Cardiac atrium fibroblast (primary cell): ENCODE data around the gene TCEA2. TPM values are rescaled to one million over a fixed set of nuclear protein-coding genes. Genes with fewer than 3 reads are reported as not detected.

Experiments
- total RNA-seq: library from RNA; depleted of rRNA; stranded (reverse); fragments of >200 nt; gene quantifications from 2 replicates; pipeline ENCODE4 v1.2.3, GENCODE V29; 2015

The TCEA2 gene
- total RNA-seq, result 26.5 and 30.6 TPM in 2 replicates

DNA sequence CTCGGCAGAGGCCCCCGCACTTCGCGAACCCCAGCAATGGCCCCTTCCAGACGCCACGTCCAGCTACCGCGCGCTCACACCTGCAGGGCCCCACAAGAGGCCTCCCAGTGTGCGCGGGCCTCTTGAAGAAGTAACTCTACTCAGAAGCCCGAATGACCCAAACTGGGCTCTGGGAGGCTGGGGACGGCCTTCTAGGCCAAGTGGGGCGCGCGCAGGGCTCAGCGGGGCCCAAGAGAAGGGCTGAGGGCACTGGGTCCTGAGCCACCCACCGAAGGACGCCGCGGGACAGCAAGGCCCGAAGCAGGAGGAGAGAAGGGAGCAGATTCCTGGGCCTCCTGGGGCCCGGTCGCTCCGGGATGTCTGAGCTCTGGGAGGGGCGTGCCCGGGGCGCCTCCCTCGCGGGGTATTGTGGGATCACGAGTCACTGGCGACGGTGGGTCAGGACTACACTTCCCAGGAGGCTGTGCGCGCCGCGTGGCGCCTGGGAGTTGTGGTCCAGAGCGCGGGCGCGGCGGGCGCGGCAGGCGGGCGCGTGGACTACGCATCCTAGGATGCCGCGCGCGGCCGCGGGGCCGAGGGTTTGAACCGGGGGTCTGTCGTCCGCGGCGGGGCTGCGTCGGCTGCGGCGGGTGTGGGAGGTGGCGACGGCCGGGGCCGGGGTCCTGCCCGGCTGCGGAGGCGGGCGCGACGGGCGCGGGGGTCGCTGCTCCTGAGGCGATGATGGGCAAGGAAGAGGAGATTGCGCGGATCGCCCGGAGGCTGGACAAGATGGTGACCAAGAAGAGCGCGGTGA lies at the start of gene TCEA2:
Gene TCEA2 (plus strand): TSS at position 603 of the 793 bp plus-strand sequence. CDS start 115 bp downstream, at position 718.

DNA sequence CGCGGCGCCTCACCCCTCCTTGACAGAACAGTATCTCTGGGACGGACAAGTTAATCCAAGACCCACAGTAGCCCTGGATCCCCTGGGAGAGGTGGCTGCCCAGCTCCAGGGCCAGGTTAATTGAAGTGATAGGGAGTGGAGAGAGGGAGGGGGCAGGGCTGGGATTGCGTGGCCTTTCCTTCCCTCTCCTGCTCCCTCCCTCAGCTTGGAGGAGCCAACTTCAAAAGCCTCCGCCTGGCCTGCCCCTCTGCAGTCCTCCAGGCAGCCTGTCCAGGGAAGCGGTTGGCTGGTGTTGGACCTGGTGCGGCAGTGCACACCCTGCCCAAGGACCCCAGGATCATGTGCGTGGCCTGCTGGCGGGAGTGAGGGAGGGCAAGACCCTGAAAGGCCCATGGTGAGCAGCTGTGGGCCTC lies 27.1 kb upstream of the TCEA2 start, which contains the start of gene C20orf204:
Gene C20orf204 (plus strand): TSS at position 250 of the 413 bp plus-strand sequence. CDS start 142 bp downstream, at position 392.

GRCh38 chr20:64049060-64049877 lies 13.7 kb upstream of the TCEA2 start, which contains the start of gene SOX18:
TSS of gene SOX18 (minus strand) at chr20:64049639. CDS start at chr20:64049516, 123 bp downstream.

DNA sequence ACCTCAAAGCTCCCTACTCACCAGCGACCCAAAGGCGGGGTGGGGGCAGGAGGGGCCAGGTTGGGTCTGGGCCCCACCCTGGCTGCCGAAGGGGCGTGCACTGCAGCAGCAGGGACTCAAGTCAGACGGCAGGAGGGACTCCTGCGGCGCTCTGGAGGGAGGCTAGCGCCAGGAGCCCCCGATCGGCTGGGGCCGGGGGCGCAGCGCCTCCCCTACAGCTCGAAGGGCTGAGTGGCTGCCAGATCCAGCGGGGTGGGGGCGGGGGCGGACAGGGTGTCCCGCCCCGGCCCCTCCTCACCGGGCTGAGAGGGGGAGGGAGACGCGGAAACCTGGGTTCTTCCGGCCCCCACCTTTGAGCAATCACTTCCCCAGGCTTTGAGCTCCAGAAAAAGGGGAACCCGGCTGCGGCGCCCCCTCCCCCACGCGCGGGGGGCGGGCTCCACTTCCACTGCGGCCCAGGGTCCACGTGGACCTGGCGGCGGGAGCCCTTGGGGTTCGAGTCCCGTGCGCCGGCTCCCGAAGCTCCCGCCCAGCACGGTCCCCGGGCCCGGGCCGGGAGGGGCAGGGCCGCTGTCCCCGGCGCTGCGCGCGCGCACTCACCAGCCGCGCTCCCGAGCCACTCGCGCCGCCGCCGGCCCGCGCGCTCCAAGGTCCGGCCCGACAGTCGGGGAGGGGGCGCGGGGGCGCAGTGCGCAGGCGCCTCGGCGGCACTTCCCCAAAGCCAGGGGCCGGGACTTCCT lies 16.4 kb downstream of the TCEA2 start, which contains the start of gene RGS19:
Gene RGS19 (minus strand): TSS at position 246 of the 740 bp plus-strand sequence. CDS start 2,632 bp downstream, outside the sequence.

DNA sequence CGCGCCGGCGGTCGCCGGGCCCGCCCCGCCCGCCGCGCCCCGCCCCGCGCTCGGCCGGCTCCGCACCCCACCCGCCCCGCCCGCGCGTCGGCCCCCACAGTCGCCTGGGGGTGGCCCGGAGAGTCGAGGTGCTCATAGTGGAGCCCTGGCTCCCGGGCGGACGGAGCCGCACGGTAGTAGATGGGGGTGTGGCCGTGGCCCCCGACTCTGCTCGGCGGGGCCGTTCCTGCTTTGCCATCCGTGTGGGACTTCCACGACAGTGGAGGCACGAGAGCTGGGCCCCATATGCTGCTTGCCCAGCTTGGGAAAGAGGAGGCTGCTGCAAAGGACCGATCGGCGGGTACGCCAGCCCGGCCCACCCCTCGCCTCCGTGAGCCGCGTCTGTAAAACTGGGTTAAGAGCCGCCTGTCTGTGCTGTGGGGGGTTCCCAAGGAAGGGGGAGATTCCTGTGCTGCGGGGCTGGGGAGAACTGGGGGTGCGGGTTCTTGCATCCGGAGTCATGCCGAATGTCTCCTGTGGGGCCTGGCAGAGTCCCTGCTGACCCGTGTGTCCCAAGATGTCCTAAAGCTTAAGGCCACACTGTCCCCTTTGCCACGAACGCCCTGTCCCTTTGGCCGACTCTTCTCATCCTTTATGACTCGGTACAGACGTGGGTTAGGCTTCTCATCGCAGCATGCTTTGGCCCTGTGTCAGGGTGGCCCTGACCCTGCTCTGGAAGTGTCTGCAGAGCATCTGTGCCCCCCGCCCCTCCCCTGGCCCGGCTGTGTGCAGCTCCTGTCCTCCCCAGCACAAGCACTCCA lies 17.2 kb downstream of the TCEA2 start, which contains the start of gene OPRL1:
Gene OPRL1 (plus strand): TSS at position 70 of the 800 bp plus-strand sequence. CDS start 12,639 bp downstream, outside the sequence.

DNA sequence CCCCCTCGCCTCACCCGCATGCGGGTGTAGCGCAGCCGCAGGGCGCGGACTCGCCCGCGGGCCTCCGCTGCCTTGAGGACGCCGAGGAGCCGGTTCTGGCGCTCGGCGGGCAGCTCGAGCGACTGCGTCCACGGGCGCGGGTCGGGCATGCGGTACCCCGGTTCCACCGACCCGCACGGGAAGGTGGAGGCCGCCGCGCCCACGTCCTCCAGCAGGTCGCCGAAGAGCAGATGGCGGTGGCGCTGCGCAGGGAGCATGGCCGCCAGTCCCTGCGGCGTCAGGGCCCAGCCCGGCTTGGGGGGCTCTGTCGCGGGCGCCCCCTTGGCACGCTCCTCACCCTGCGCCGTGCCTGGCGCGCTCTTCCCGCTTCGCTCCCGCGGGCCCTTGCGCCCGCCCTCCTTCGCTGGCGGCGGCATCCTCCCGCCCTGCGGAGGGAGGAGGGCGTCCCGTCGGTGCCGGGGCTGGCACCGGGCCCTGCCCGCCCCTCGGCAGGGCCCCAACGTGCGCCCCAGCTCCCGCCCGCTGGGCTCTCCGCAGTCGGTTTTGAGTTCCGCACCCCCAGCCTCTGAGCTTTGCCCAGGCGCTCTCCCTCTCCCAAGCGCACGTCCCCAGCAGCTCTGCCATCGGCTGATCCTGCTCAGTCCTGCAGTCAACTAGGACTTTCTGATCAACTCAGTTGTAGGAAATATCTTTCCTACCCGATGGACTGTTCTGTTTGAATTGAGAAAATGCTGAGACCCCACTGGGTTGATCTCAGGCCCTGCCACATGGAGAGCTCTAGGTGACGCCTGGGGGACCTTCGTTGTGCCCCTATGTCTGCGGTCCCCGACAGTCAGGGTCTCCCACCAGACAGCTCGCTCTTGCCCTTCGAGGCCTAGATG lies 21.0 kb downstream of the TCEA2 start, which contains the start of gene LKAAEAR1:
Gene LKAAEAR1 (minus strand): TSS at position 595 of the 881 bp plus-strand sequence. CDS start 179 bp downstream, at position 416.

GRCh38 chr20:64106981-64107735 lies 44.2 kb downstream of the TCEA2 start, which contains the start of gene NPBWR2:
TSS of gene NPBWR2 (minus strand) at chr20:64107565. CDS start at chr20:64106831, 734 bp downstream.

Other genes with a start within 250 kb of the TCEA2 start
- 3.4 and 3.9 TPM in 2 replicates for gene ZBTB46, start 231.9 kb upstream of the TCEA2 start, total RNA-seq
- not detected in 2 replicates for gene ABHD16B, start 201.7 kb upstream of the TCEA2 start, total RNA-seq
- gene TPD52L2, start 197.9 kb upstream of the TCEA2 start, total RNA-seq, result 131 and 133 TPM in 2 replicates
- gene DNAJC5, start 168.1 kb upstream of the TCEA2 start, total RNA-seq, result 51.4 and 57.8 TPM in 2 replicates
- 14.9 and 17.3 TPM in 2 replicates for gene UCKL1, start 106.8 kb upstream of the TCEA2 start, total RNA-seq
- 8.7 and 11.7 TPM in 2 replicates for gene ZNF512B, start 93.3 kb upstream of the TCEA2 start, total RNA-seq
- gene SAMD10, start 83.6 kb upstream of the TCEA2 start, total RNA-seq, result 1.1 and 2.4 TPM in 2 replicates
- 36.8 and 42.0 TPM in 2 replicates for gene PRPF6, start 82.1 kb upstream of the TCEA2 start, total RNA-seq
- gene C20orf204, start 27.0 kb upstream of the TCEA2 start, total RNA-seq, result 0.18 TPM in 1 of 2 replicates, not detected in the other
- gene SOX18, start 13.6 kb upstream of the TCEA2 start, total RNA-seq, result 0.36 and 1.8 TPM in 2 replicates
- gene RGS19, start 16.3 kb downstream of the TCEA2 start, total RNA-seq, result 9.4 and 10.1 TPM in 2 replicates
- 0.65 TPM in 1 of 2 replicates, not detected in the other for gene OPRL1, start 16.9 kb downstream of the TCEA2 start, total RNA-seq
- 2.5 TPM in 1 of 2 replicates, not detected in the other for gene LKAAEAR1, start 21.2 kb downstream of the TCEA2 start, total RNA-seq
- gene NPBWR2, start 44.4 kb downstream of the TCEA2 start, total RNA-seq, result not detected in 2 replicates
- not detected in 2 replicates for gene MYT1, start 101.3 kb downstream of the TCEA2 start, total RNA-seq
- gene PCMTD2, start 192.6 kb downstream of the TCEA2 start, total RNA-seq, result 10.4 and 22.7 TPM in 2 replicates